Kidney (tissue), 14 donors: ENCODE measurements around the gene KCNJ2. TPM values are rescaled to one million over a fixed set of nuclear protein-coding genes. Genes with fewer than 3 reads are reported as not detected.

ENCODE experiments used
- DNase-seq, 5 donors: peaks; one replicate each; pipeline ENCODE4 v3.0.0-alpha.2; 2013 to 2020
- FAIRE-seq: peaks from 2 replicates; lab custom pipeline; 2012; peaks lifted over from hg19 to GRCh38; lab: Jason Lieb, UNC
- H3K27ac ChIP-seq, 2 donors: one replicate each; pipeline ENCODE4 v1.7.0; 2013; ENCODE audit warnings: low read depth in 2 of 2, low read length in 2 of 2, inconsistent platforms in 1 of 2
- H3K27me3 ChIP-seq: one replicate; pipeline ENCODE4 v1.7.1; 2013; ENCODE audit warnings: low read length, inconsistent platforms; ENCODE audit not compliant: control insufficient read depth, insufficient read depth
- H3K36me3 ChIP-seq, 3 donors: one replicate each; pipeline versions ENCODE4 v1.7.0 to v1.7.1; 2013; ENCODE audit warnings: low read length in 3 of 3, control low read depth in 1 of 3, inconsistent platforms in 1 of 3; ENCODE audit not compliant: insufficient read depth in 3 of 3, control insufficient read depth in 2 of 3
- H3K4me1 ChIP-seq, 3 donors: one replicate each; pipeline versions ENCODE4 v1.7.0 to v1.7.1; 2013; ENCODE audit warnings: low read length in 3 of 3, inconsistent platforms in 1 of 3, low read depth in 1 of 3; ENCODE audit not compliant: control insufficient read depth in 2 of 3, insufficient read depth in 2 of 3
- H3K4me3 ChIP-seq, 3 donors: one replicate each; pipeline versions ENCODE4 v1.7.0 to v1.8.1; 2013; ENCODE audit warnings: low read length in 3 of 3, control low read depth in 1 of 3, inconsistent platforms in 1 of 3
- H3K9ac ChIP-seq, 3 donors: one replicate each; pipeline versions ENCODE4 v1.7.0 to v1.7.1; 2013; ENCODE audit warnings: low read length in 3 of 3, control low read depth in 1 of 3, inconsistent platforms in 1 of 3
- H3K9me3 ChIP-seq, 3 donors: one replicate each; pipeline versions ENCODE4 v1.7.0 to v1.7.1; 2013; ENCODE audit warnings: low read length in 3 of 3, control low read depth in 1 of 3, inconsistent platforms in 1 of 3; ENCODE audit not compliant: control insufficient read depth in 2 of 3, insufficient read depth in 1 of 3
- CTCF ChIP-seq: IDR thresholded peaks from 3 replicates; pipeline ENCODE4 v1.5.1; 2012; ENCODE audit warnings: mild to moderate bottlenecking, moderate library complexity, borderline replicate concordance; ENCODE audit not compliant: insufficient read depth; ENCODE audit errors: extremely low read depth
- intact Hi-C: fragments of 100-400 bp; cut with DNase I; formaldehyde crosslinking; loops from one replicate; pipeline ENCODE4 v1.11.1; 2022
- polyA plus RNA-seq: library from polyadenylated mRNA; stranded (reverse); fragments of 350-450 nt; fragmentation: Illumina TruSeq; extraction: RNeasy Lipid Tissue Mini Kit (QIAGEN cat#74804); gene quantifications from one replicate; pipeline ENCODE4 v1.2.3, GENCODE V29; 2014; ENCODE audit warnings: low read depth, low replicate concordance; ENCODE audit not compliant: insufficient read depth
- total RNA-seq: library from RNA; stranded (reverse); fragmentation: NEBNext Ultra II Directional; extraction: Animal tissue kit (Norgen Biotek cat#: 25700); gene quantifications from one replicate; pipeline ENCODE4 v1.2.1, GENCODE V29; 2021
- donor health status: control.
- donor health status: control.
- donor health status: control.
- donor health status: control.
- donor health status: control.
- donor health status: DM: yes; HTN: yes; CAD: no.
- donor health status: Normal renal cell carcinoma (clear cell type).

Gene KCNJ2
- total and polyA plus RNA-seq, 2 donors from 2014 or later, result 0.71 to 4.4 TPM

DNA sequence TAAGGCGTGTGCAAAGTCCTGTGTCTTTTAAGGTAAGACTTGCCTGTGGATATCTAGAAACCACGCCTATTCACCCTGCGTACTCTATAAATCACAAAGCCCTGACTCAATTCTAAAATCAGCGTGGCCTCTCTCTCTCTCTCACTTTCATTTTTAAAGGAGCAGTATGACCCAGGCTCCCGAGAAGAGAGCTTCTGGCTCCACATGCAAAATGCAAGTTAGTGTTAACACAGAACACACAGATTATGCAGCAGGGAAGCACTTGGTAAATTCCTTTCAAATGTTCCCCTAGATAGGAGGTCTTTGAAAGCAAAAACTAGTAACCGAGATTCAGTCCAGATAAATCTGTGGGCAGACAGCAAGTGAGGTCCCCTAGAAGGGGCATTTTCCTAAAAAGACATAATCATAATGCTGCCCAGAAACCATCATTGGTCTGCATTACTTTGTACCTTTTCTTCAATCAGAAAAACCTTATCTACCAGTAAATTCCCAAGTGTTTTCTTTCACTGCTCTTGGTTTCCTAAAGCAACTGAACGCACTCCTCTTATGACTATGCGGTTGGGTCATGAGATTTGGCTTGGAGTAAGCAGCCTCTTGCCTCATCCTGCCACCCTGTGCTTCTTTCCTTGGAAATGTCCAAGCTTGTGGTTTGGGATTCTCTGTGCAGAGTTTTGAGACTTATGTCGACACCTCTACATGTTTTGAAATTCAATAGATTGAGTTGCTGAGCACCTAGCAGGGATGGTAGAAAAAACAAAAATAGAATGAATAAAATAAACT lies 31.7 kb upstream of the KCNJ2 start:
- Histone ChIP-seq H3K36me3 (peaks cover 0 to 10% (median 5%) of the 10 kb centered on the region in 3 donors), H3K9me3 (no peaks in the 10 kb centered on the region), H3K9ac (peak overlapping the region in 2 of 3 donors; percentile 21 to 33), H3K4me1 (peaks cover 3 to 11% (median 4%) of the 10 kb centered on the region in 3 donors), H3K4me3 (peak overlapping the region in 2 of 3 donors; percentile 47 to 49), H3K27ac (peak overlapping the region; percentile 61 to 71), H3K27me3 (no peaks in the 10 kb centered on the region)
- intact Hi-C loops, result no loop called here
- no peak for TF ChIP-seq CTCF
- DNase-seq (peak in 3 of 5 donors; percentile 19 to 48 (median 37)), FAIRE-seq (peak; percentile 38)

GRCh38 chr17:70138291-70138865 lies 31.0 kb upstream of the KCNJ2 start:
- H3K9ac ChIP-seq, result no peak overlapping the region
- no peaks in the 10 kb centered on the region for H3K27me3 ChIP-seq
- intact Hi-C loops, result no loop called here
- H3K36me3 ChIP-seq, result peaks cover 0 to 4% (median 0%) of the 10 kb centered on the region in 3 donors
- H3K9me3 ChIP-seq, result no peaks in the 10 kb centered on the region
- peak overlapping the region in 1 of 2 donors; percentile 61 for H3K27ac ChIP-seq
- H3K4me3 ChIP-seq, result no peak overlapping the region
- H3K4me1 ChIP-seq, result peaks cover 3 to 11% (median 4%) of the 10 kb centered on the region in 3 donors
- DNase-seq, result peak in 3 of 5 donors; percentile 15 to 49 (median 37)
- FAIRE-seq, result no peak
- TF ChIP-seq CTCF, result no peak

DNA sequence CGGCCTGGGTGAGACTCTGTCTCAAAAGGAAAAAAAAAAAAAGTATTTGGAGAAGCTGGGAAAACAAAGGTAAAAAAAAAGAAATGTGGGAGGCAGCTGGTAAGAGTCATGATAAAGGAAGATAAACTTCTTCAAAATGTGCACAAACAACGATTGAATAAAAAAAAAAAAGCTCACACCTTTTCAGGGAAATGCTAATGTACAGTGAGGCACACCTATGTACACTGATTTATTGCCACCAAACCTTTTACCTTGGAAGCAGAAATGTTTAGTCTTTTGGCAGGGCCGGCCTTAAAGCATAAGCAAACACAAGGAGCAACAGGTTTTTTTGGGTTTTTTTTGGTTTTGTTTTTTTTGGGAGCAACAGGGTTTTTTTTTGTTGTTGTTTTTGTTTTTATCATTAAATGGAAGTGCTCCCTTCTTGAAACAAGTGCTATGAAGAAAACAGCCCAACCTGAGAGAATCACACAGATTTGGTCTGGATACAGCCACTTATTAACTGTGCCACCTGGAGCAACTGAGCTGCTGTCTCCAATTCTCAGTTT lies 29.8 kb upstream of the KCNJ2 start:
- H3K4me3 ChIP-seq, result no peak overlapping the region
- no peak for TF ChIP-seq CTCF
- DNase-seq (no peak), FAIRE-seq (no peak)
- no peak overlapping the region for H3K27ac ChIP-seq
- no peaks in the 10 kb centered on the region for H3K36me3 ChIP-seq
- no peaks in the 10 kb centered on the region for H3K27me3 ChIP-seq
- intact Hi-C loops, result no loop called here
- H3K9ac ChIP-seq, result no peak overlapping the region
- peaks cover 3 to 11% (median 4%) of the 10 kb centered on the region in 3 donors for H3K4me1 ChIP-seq
- H3K9me3 ChIP-seq, result no peaks in the 10 kb centered on the region
